ENCODE measurements around the gene PEX5L. TPM values are rescaled to one million over a fixed set of nuclear protein-coding genes. Genes with fewer than 3 reads are reported as not detected.

Gene PEX5L
- total RNA-seq, 4 donors from 2014 or later, result not detected

GRCh38 chr3:179977356-179977755, 59.4 kb downstream of the PEX5L start:
- TF ChIP-seq POLR2A (IDR thresholded peaks at IDR 0.05) (no peak), CTCF (IDR thresholded peaks at IDR 0.05) (no peak)
- no peaks in the 10 kb centered on the region for H3K9me3 ChIP-seq
- H3K4me1 ChIP-seq, result no peaks in the 10 kb centered on the region
- H3K27ac ChIP-seq, result no peak overlapping the region
- intact Hi-C loops (cut with DNase I), result no loop called here
- no peaks in the 10 kb centered on the region for H3K27me3 ChIP-seq
- no peaks in the 10 kb centered on the region for H3K36me3 ChIP-seq
- no peak overlapping the region for H3K4me3 ChIP-seq
- DNase-seq, result no peak
- 72 to 77% methylated on average over 3 of the region's 3 CpGs for WGBS, 2 donors

- 29 to 39% methylated on average over 3 to 4 of the region's 4 CpGs for WGBS, 2 donors
- DNase-seq, result no peak
- H3K4me3 ChIP-seq, result no peak overlapping the region
Observed at GRCh38 chr3:179973931-179974361, 62.8 kb downstream of the PEX5L start.

DNA sequence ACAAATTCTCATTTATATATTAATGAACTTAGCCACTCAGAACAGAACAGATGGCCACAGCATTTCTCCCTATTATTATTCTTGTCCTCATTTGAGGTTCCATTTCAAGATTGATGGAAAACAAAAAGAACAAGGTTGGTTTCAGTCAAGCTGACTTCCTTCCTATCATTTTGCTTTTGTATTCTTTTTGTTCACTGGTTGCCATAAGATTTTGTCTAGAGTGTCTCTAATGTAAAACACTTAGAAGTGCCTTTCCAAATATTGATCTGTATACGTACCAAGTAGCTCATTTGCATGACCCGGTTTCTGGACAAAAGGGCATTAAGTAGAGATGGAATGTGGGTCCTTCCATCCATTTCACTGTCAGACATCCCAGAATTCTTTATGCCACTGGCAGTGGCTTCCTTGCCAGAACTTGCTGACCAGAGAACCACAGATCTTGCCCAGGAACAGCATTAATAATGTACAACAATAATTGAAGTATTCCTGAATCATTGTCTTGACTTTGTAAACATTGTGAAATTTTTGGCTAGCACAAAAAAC, 63.8 kb downstream of the PEX5L start:
- TF ChIP-seq CTCF (IDR thresholded peaks at IDR 0.05) (no peak), POLR2A (IDR thresholded peaks at IDR 0.05) (no peak)
- Histone ChIP-seq H3K36me3 (no peaks in the 10 kb centered on the region), H3K27ac (no peak overlapping the region), H3K9me3 (no peaks in the 10 kb centered on the region), H3K4me1 (no peaks in the 10 kb centered on the region), H3K27me3 (no peaks in the 10 kb centered on the region), H3K4me3 (no peak overlapping the region)
- no peak for DNase-seq
- 53 to 76% methylated on average over 2 of the region's 2 CpGs for WGBS, 2 donors
- intact Hi-C loops (cut with DNase I), result no loop called here

More at GRCh38 chr3:179973931-179974361, 62.8 kb downstream of the PEX5L start:
- no peaks in the 10 kb centered on the region for H3K27me3 ChIP-seq
- no peak for TF ChIP-seq CTCF (IDR thresholded peaks at IDR 0.05)
- no peak for TF ChIP-seq POLR2A (IDR thresholded peaks at IDR 0.05)
- intact Hi-C loops (cut with DNase I), result no loop called here
- no peaks in the 10 kb centered on the region for H3K4me1 ChIP-seq
- no peak overlapping the region for H3K27ac ChIP-seq
- no peaks in the 10 kb centered on the region for H3K9me3 ChIP-seq
- H3K36me3 ChIP-seq, result no peaks in the 10 kb centered on the region

GRCh38 chr3:179971280-179971679, 65.5 kb downstream of the PEX5L start:
- no peak for TF ChIP-seq POLR2A (IDR thresholded peaks at IDR 0.05)
- no peak for TF ChIP-seq CTCF (IDR thresholded peaks at IDR 0.05)
- WGBS, 2 donors, result 39 to 41% methylated on average over 3 of the region's 3 CpGs
- intact Hi-C loops (cut with DNase I), result no loop called here

GRCh38 chr3:179970746-179971145, 66.0 kb downstream of the PEX5L start:
- Histone ChIP-seq H3K36me3 (no peaks in the 10 kb centered on the region), H3K27ac (no peak overlapping the region), H3K9me3 (no peaks in the 10 kb centered on the region), H3K4me1 (no peaks in the 10 kb centered on the region), H3K27me3 (no peaks in the 10 kb centered on the region), H3K4me3 (no peak overlapping the region)
- DNase-seq, result no peak
- no peak for TF ChIP-seq CTCF (IDR thresholded peaks at IDR 0.05)
- no peak for TF ChIP-seq POLR2A (IDR thresholded peaks at IDR 0.05)
- 85 to 89% methylated on average over 2 of the region's 2 CpGs for WGBS, 2 donors
- intact Hi-C loops (cut with DNase I), result no loop called here

More at GRCh38 chr3:179971280-179971679, 65.5 kb downstream of the PEX5L start:
- Histone ChIP-seq H3K27ac (no peak overlapping the region), H3K36me3 (no peaks in the 10 kb centered on the region), H3K4me3 (no peak overlapping the region), H3K4me1 (no peaks in the 10 kb centered on the region), H3K9me3 (no peaks in the 10 kb centered on the region), H3K27me3 (no peaks in the 10 kb centered on the region)
- DNase-seq, result no peak

All from esophagus squamous epithelium (tissue), 5 donors.